Suppressor macrophage treated with lipopolysaccharide for 1 hour (primary cell): ENCODE data around the gene CLEC2D.

Experiments
- DNase-seq, 3 donors: peaks; one replicate each; pipeline ENCODE4 v3.0.0-alpha.2; 2020 to 2022

CLEC2D gene, protein sequence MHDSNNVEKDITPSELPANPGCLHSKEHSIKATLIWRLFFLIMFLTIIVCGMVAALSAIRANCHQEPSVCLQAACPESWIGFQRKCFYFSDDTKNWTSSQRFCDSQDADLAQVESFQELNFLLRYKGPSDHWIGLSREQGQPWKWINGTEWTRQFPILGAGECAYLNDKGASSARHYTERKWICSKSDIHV

DNA sequence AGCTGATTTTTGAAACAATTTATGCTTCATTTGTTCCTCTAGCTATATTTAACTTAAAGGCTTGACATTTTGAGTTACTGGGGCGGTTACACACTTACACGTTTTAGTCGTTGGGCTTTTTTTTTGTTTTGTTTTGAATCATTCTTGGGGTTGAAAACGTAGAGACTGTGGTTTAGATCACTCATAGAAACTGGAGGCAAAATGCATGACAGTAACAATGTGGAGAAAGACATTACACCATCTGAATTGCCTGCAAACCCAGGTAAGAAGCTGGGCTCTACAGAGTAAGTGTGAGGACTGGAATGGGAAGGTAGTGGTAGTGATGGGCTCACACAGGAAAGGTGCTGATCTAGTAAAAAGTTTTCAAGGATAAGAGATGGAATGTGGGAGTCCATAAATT lies at the start of gene CLEC2D:
Gene CLEC2D, plus strand, starts transcription at position 180 of the 400 bp plus-strand sequence. Its CDS starts 22 bp downstream, at position 202.
- DNase-seq, result no peak

DNA sequence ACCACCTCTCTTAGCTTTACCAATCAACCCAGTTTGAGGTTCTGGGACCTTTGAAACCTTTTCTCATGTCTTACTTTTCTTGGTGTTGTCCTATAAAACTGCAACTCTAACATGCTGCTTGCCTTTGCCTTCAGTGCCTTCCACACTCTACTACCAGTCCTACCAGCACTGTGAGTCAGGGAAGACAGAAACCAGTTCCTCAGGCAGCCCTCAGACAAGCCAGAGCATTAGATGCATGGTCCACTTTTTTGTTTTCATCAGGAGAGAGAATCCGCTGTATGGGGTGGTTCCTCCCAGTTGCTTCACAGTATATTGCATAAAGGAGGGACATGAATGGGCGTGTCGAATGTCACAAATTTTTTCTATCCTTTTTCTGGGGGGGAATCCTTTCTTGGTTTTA lies 44.5 kb upstream of the CLEC2D start:
- DNase-seq, result no peak

DNA sequence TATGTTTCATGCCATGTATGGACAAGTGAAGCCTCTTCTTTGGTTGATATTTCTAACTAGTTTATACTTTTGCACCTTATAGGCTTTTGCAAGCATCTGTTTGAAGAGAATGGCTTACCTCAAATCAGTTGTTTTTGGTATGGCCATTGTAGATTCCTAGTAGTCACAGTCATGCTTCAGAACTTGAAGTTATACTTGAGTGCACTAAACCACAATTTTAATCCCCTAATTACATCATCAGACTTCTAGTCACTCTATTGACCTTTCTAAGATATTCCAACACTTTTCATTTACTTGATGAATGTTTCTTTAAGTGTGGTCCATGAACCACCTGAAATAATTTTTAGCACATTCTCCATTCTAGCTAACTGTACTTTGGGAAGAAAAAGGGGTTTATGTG lies 43.2 kb upstream of the CLEC2D start:
- no peak for DNase-seq

DNA sequence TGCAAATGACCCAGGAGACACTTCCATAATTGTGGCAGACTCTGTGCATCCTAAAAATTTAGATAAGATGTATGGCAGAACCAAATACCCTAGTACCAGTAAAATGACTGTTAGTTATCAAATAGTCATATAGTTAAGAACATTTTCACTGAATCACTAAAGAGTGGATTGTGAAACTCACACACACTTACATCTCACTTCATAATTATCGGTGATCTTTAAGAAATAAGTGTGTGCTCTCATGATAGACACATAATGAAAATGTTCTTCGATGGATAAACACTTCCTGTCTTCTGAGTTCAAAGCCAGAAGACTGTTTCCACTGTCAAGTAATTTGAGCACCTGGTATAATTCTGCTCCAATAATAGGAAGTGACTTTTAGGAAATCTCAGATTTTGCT lies 42.7 kb upstream of the CLEC2D start:
- DNase-seq, result no peak

DNA sequence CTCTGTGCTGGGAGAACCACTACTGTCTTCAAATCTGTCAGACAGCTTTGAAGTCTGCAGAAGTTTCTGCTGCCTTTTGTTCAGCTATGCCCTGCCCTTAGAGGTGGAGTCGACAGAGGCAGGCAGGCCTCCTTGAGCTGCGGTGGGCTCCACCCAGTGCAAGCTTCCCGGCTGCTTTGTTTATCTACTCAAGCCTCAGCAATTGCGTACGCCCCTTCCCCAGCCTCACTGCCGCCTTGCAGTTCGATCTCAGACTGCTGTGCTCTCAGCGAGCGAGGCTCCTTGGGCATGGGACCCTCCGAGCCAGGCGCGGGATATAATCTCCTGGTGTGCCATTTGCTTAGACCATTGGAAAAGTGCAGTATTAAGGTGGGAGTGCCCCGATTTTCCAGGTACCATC lies 36.7 kb upstream of the CLEC2D start:
- no peak for DNase-seq

DNA sequence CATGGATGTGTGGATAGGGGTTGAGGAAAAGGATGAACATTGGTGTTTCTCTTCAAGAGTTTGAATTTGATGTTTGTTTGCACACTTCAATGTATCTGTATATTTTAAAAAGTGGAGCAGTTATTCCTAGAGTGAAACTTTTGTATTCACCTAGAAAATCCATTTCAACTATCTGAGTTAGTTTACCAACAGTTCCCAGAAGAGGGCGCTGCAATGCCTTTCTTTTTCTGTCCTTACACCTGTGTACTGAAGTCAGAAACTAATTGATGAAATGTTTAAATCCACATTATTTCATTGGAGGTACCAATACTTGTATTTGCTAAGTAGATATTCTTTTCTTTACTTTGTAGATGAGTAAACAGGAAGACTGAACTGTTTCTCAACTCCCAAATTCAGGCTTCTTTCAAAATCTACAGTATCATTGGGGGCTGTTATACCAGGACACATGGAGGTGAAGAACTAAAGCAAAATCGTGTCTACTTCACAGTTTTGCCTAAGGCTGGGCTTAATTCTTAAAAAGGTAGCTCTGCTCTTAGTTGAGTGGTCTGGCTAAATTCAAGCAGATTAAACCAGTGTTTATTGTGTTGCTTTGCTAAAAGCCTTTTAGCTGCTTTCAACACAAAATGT lies 35.2 kb upstream of the CLEC2D start:
- peak; percentile 58 to 72 (median 72) for DNase-seq

DNA sequence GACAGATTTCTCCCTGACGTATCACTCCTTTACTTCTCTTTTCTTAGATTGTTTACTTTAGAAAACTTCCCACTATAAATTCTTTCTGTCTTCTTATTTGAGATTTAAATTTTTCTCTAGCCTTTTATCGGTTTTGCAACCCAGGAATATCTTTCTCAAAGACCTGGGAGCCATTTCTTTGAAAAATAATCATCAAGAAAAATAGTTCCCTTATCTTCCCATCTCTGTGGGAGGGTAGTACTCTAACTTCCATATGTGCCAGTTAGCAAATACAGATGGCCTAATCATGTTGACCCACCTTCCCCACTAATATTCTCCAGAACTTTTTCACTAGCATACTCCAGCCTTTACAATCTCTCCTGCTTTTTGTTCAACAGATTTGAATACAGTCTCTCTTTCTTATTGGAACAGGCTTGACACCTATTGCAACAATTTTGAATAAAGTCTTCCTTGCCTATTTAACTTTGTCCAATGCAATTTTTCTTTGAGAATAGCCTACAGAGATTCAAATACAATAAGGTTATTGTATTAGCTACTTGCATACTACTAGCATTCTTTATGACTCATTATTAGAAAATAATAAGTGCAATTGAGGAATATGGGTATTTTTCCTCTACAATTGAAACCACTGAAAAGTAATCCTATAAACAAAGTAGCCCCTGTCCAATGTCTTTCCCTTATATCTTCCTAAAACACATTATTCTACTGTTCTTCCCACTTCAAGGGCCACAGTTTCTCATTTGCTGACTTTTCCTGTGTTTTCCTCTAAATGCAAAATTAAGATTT lies 34.4 kb upstream of the CLEC2D start:
- DNase-seq, result peak; percentile 30 to 56 (median 48)

DNA sequence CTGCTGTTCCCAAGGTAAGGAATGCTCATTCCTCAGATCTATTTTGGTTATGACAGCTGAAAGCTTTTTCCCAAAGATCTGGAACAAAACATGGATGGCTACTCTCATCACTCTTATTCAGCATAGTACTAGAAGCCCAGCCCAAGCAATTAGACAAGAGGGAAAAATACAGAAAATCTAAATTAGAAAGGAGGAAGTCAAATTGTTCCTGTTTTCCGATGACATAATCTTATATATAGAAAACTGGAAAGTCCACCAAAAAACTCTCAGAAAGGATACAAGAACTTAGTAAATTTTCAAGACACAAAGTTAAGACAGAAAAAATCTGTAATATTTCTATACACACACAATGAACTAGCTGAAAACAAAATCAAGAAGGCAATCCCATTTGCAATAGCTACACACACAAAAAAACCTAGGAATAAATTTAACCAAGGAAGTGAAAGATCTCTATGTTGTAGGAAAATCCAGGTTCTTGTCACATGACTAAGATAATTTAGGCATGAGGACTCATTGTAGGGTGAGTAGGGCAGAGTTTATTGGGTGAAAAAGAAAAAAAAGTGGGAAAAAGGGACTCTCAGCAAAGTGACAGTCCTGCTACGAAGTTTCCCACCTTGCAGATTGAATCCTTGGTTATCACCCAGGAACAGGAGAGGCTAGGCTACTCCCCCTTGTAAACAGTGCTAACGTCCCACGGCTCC lies 33.2 kb upstream of the CLEC2D start:
- peak; percentile 74 to 93 (median 91) for DNase-seq

DNA sequence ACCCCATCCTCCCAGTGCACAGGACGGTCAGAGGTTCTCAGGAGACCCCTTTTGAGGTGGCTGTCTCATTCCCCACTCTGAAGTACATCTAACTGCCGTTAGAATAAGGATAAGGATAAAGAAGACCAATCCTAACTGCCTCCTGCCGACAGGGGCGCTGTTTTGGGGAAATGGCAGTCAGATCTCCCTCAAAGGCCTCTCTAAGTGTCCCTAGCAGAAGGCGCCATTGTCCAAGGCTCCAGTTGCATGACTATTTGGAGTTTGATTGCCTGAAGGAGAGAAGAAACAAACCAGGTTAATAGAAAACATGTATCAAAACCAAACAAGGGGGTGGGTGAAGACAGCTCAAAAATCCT lies 32.7 kb upstream of the CLEC2D start:
- DNase-seq, result peak in 1 of 3 donors; percentile 21

DNA sequence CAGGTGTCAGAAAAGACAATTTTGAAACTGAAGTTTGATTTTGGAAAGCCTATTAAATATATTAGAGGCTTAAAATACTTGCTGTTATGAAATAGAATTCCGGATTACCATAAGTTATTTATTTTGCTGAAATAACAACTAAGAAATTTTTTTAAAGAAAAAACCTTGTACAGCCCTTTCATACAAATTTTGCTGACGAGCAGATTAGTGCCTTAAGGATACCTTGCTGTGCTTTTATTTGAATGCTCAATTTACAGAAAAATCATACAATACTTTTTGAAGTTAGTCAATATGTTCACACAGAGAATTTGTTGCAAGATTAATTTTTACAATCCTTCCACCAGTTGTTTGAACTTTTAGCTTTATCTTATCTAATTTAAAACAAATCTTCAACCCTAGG lies 29.5 kb upstream of the CLEC2D start:
- no peak for DNase-seq

DNA sequence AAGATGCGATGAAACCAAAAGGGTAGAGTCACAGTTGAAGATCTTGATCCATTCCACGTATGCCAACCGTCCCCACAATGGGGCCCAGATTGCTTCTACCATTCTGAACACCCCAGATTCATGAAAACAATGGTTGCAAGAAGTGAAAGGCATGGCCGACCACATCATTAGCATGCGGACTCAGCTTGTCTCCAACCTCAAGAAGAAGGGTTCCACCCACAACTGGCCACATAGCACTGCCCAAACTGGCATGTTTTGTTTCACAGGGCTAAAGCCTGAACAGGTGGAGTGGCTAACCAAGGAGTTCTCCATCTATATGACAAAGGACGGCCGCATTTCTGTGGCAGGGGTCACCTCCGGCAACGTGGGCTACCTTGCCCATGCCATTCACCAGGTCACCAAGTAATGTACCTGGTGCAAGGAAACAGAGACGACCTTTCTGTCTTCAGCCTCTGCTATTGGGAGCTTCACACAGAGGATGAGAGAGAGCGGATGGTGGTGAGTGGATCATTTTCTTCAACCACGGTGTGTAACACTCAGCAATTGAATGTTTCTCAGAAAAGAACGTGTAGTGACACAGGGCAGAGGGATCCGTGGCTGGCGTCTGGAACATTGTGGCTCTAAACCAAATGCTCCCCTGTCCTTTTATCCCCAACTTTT lies 26.8 kb upstream of the CLEC2D start:
- no peak for DNase-seq

DNA sequence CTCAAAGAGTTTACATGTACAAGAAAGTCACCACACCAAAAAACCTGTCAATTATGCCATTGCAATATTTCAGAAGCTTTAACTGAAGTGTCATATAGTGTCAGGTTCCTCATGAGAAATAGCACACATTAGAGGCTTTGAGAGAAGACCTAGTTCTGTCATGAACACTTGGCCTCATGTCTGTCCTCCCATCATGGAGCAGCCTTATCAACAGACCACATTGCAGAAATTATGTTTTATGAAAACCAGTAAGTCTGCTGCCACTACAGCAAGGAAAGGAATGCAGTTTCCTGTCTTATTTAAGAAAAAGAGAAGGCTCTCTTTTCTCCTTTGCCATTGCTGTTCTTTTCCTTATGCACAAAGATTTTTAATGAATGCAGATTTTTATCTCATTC lies 26.2 kb upstream of the CLEC2D start:
- no peak for DNase-seq

DNA sequence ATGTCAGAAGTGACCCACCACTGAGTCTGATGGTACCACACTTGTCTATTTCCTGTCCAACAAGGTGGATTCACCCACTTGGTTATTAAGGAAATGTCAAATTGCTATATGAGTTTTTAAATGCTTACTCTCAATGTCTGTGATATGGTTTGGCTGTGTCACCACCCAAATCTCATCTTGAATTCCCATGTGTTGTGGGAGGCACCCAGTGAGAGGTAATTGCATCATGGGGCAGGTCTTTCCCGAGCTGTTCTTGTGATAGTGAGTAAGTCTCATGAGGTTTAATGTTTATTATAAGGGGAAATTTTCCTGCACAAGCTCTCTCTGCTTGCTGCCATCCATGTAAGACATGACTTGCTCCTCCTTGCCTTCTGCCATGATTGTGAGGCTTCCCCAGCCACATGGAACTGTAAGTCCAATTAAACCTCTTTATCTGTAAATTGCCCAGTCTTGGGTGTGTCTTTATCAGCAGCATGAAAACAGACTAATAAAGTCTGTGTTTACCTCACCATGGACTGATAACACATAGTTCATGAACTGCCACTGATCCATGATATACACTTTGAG lies 24.4 kb upstream of the CLEC2D start:
- peak; percentile 73 to 87 (median 80) for DNase-seq

DNA sequence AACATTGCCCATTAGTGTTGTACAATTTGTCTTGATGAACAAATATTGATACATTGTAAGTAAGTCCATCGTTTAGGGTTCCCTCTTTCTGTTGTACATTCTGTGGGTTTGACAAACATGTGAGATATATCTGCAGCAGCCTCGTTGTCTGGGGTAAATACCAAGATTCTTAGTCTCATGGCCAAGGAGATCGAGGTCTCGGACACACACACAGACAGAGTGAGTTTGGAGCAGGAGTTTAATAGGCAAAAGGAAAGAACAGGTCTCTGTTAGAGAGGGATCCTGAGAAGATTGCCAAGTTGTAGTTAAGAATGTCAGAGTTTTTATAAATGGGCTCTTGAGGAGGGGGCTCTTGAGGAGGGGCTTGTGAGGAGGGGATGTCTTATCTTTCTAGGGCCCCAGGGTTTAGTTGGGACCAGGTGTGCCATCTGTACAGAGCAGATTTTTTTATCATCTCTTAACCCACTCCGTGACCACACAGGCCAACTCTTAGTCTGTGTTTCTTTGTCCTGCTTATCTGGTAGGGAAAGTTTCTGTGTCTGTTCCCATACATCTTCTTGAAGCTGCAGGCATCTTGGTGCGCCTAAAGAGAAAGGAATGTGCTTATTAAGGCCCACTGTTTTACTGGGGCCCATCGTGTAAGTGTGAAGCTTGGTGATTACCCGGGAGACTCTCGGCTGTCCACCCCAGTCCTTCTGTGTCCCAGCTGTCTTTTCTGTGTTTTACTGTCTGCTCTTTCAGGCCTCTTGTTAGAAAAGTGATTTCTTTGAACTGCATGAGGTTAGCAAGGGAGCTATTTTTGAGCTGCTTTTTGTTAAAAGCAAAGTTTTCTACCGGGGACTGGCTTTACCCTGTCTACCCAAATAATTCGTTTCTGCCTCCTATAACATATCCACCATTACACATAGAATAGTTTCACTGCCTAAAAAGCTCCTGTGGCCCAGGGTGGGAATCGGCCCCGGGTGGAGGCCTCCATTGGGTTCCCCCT lies 22.4 kb upstream of the CLEC2D start:
- peak in 1 of 3 donors; percentile 20 for DNase-seq

DNA sequence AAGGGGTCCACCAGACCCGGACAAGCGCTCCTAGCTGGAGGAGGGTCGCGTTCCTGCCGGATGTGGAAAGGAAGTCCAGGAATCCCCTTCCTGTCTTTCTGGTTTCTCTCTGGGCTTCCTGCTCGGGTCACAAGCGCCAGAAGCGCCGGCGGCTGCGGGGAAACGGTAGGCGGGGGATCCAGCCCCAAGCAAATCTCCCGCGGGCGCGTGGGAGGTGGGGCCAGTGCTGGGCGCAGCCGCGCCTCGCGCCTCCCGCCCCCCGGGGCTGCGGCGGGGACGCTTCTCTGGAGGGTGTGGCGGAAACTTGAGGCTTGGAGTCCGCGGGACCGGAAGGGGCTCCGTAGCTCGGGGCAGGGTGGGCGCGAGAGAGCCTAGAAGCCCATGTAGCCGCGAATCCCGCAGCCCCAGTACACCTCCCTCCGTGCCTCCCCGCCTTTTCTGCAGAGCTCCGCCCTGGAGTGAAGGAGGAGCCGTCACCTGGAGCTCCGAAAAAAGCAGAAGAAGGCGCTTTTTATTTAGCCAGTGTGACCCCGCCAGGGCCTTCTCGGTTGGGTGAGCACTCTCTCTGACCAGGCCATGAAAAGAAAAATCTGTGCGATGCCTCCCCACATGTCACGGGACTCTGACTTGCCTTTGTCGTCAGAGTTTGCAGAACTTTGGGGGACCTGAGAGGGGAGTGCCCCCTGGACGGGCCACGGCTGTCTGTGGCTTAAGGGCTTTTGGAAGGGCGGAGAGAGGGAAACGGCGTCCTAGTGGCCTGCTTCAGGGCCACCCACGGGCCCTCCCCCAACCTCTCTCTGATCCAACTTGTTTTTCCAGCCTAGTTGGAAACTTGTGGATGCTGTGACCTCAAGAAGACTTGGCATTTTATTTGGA lies 21.4 kb upstream of the CLEC2D start:
- DNase-seq, result peak; percentile 96 to 100 (median 99)

DNA sequence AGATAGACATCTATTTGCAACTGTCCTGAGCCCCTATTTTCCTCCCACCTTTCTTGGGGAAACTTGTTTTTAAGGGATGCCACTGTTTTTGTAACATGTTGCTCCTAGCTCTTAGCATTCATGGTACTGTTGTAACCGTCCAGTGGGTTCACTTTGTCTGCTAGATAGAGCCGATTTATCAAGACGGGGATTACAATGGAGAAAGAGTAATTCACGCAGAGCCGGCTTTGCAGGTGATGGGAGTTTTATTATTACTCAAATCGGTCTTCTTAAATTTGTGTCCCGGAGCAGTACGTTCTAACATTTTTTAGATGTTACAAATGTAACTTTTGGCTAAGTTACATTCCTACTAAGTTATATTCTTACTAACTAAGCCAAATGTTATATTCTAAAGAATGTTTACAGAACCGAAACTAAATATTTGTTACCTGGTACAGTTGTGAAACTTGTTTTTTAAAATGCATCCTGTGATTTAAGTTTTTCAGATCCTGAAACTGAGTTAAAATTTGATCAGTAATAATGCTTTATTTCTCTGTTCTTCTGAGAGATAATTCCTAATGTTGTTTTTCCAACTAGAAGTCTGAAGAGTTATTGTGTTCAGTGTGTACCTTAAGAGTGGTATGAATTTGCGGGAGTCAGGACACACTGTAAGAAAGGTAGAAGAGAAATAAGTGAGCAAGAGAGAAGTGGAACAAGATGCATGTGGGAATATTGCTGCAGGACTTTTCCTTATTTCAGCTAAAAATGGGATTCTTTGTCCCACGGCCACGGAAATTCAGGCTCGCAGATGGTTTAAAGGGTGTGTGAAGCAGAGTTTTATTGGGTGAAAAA lies 20.6 kb upstream of the CLEC2D start:
- peak in 1 of 3 donors; percentile 33 for DNase-seq

DNA sequence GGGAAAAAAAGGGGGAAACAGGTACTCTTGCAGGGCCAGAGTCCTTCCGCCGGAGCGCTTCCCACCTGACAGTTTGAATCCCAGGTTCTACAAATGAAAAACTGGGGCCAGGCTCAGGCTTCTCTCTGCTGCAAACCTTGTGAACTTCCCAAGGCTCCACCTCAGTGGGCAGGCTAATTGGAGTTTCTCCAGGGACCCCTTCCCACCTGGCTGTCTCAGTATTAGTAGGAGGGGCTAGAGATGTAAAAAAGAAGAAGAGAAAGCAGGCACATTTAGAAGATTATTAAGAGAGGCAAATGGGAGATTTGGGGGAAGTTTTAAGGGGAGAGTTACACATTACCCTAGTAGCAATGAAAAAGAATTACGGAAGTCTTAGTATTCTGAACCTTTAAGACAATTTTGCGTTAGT lies 20.0 kb upstream of the CLEC2D start:
- peak; percentile 79 to 89 (median 84) for DNase-seq

DNA sequence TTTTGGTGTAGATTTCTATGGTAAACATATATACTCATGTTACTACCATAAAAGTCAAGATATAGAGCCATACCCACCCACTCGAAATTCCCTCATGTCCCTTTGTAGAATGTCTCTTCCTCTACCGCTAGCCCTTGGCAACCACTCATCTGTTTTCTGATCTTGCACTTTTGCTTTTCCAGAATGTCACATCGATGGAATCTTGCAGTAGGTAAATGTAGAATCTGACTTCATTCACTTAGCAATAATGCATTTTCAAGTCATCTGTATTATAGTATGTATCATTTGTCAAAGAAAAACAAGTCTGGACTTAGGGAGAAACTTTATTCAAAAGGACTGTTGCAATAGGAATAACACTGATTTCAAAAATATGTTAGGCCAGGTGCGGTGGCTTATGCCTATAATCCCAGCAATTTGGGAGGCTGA lies 19.3 kb upstream of the CLEC2D start:
- peak; percentile 53 to 65 (median 56) for DNase-seq

DNA sequence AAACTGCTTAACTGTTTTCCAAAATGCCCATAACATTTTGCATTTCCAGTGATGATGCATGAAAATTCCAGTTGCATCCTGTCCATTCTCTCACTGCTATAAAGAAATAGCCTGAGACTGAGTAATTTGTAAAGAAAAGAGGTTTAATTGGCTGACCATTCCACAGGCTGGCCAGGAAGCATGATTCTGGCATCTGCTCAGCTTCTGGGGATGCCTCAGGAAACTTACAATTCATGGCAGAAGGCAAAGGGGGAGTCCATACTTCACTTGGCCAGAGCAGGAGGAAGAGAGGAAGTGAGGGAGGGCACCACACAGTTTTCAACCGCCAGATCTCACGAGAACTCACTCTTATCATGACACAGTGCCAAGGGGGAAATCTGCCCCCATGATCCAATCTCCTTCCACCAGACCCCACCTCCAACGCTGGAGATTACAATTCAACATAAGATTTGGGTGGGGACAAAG lies 18.2 kb upstream of the CLEC2D start:
- peak; percentile 47 to 65 (median 56) for DNase-seq
